Keratinocyte (primary cell): ENCODE measurements around the gene ANAPC16.

Experiments used
- CTCF ChIP-seq, 3 experiments: IDR thresholded peaks in 1 of 3; conservative IDR thresholded peaks in 1 of 3; optimal IDR thresholded peaks in 1 of 3; 2 replicates in 2 of 3; 3 replicates in 1 of 3; pipeline versions ENCODE3 to v1.5.1; 2011; ENCODE audit warnings: low read length in 3 of 3, mild to moderate bottlenecking in 3 of 3, moderate library complexity in 2 of 3, control low read depth in 1 of 3, inconsistent platforms in 1 of 3; ENCODE audit not compliant: insufficient read depth in 2 of 3; ENCODE audit errors: extremely low read depth in 1 of 3
- EZH2 ChIP-seq: IDR thresholded peaks from one replicate; pipeline ENCODE4 v1.6.1; 2012; ENCODE audit warnings: inconsistent platforms, mild to moderate bottlenecking, low read length, moderate library complexity

GRCh38 chr10:72251635-72252034 lies 35.8 kb downstream of the ANAPC16 start:
- TF ChIP-seq CTCF (optimal IDR thresholded peaks at IDR 0.05 in 1 of 3, IDR thresholded peaks at IDR 0.05 in 1 of 3, conservative IDR thresholded peaks at IDR 0.05 in 1 of 3; ENCODE audit: extremely low read depth in 1 of 3, insufficient read depth in 2 of 3, low read length in 3 of 3) = no peak
- TF ChIP-seq EZH2 = no peak
